Sigmoid colon (tissue), 7 donors: Measurements from ENCODE around the gene CDHR5. TPM values are rescaled to one million over a fixed set of nuclear protein-coding genes. Genes with fewer than 3 reads are reported as not detected.

Experiments used
- DNase-seq: peaks from one replicate; pipeline ENCODE4 v3.0.0-alpha.2; 2019
- H3K27ac ChIP-seq, 4 donors: fragments of 200-600 bp; sonication (generic); one replicate each; pipeline ENCODE4 v1.5.1; 2016 to 2019; ENCODE audit warnings: mild to moderate bottlenecking in 1 of 4
- H3K27me3 ChIP-seq, 3 donors: fragments of 200-600 bp; sonication (generic); one replicate each; pipeline ENCODE4 v1.5.1; 2019; ENCODE audit warnings: mild to moderate bottlenecking in 1 of 3
- H3K36me3 ChIP-seq, 4 donors: fragments of 200-600 bp; sonication (generic); one replicate each; pipeline ENCODE4 v1.5.1; 2016 to 2019
- H3K4me1 ChIP-seq, 4 donors: fragments of 200-600 bp; sonication (generic); one replicate each; pipeline ENCODE4 v1.5.1; 2017 to 2019
- H3K4me3 ChIP-seq, 4 donors: fragments of 200-600 bp; sonication (generic); one replicate each; pipeline ENCODE4 v1.5.1; 2017 to 2019; ENCODE audit warnings: mild to moderate bottlenecking in 2 of 4, moderate library complexity in 1 of 4
- H3K9me3 ChIP-seq, 4 donors: fragments of 200-600 bp in 3 of 4; sonication (generic) in 3 of 4; one replicate each; pipeline versions ENCODE4 v1.5.1 to v1.6.1; 2013 to 2019
- CTCF ChIP-seq, 4 experiments: fragments of 450-650 bp in 3 of 4; fragments of 200-600 bp in 1 of 4; IDR thresholded peaks; one replicate each; pipeline ENCODE4 v1.5.1; 2016 to 2019; ENCODE audit warnings: antibody characterized with exemption in 4 of 4, mild to moderate bottlenecking in 3 of 4, moderate library complexity in 2 of 4
- EP300 ChIP-seq, 4 donors: sonication (generic); formaldehyde crosslinking; IDR thresholded peaks; one replicate each; pipeline ENCODE4 v1.6.1; 2017; ENCODE audit warnings: antibody characterized with exemption in 4 of 4
- POLR2A ChIP-seq, 2 donors: fragments of 450-650 bp; IDR thresholded peaks; one replicate each; pipeline ENCODE4 v1.6.1; 2016; ENCODE audit warnings: antibody characterized with exemption in 2 of 2, mild to moderate bottlenecking in 2 of 2, moderate library complexity in 2 of 2
- POLR2AphosphoS5 ChIP-seq, 4 donors: sonication (generic); formaldehyde crosslinking; IDR thresholded peaks; one replicate each; pipeline ENCODE4 v1.6.1; 2017; ENCODE audit warnings: antibody characterized with exemption in 4 of 4
- WGBS, 2 donors: extraction: QIAGEN DNeasy Blood & Tissue Kit; methylation state at CpG; one replicate each; pipeline ENCODE4 v1.1.7; 2013; 5-methylcytosine and 5-hydroxymethylcytosine counted together
- intact Hi-C: fragments of 100-400 bp; cut with DNase I; formaldehyde crosslinking; loops from one replicate; pipeline ENCODE4 v1.15.1; 2023
- polyA plus RNA-seq, 3 donors: library from polyadenylated mRNA; stranded (reverse); fragments of 200-250 nt; gene quantifications; one replicate each; pipeline ENCODE4 v1.2.3, GENCODE V29; 2013
- total RNA-seq, 4 donors: library from RNA; depleted of rRNA; stranded (reverse); fragments of >200 nt; gene quantifications; one replicate each; pipeline ENCODE4 v1.1.0, GENCODE V29; 2016
- donor health status: healthy with polysubstance abuse.
- donor health status: Bipolar disorder and iron deficiency.
- donor health status: healthy.

CDHR5 gene
- total and polyA plus RNA-seq, 7 donors = 1.8 to 136 (median 18.0) TPM; not detected in 2

- Histone ChIP-seq H3K4me3 (no peak overlapping the region), H3K9me3 (no peaks in the 10 kb centered on the region), H3K4me1 (no peaks in the 10 kb centered on the region), H3K36me3 (peaks cover 0 to 93% (median 51%) of the 10 kb centered on the region in 4 donors), H3K27me3 (no peaks in the 10 kb centered on the region), H3K27ac (no peak overlapping the region)
- DNase-seq = no peak
- 89 to 91% methylated on average over 32 of the region's 32 CpGs for WGBS, 2 donors
- TF ChIP-seq POLR2A (IDR thresholded peaks at IDR 0.05) = no peak
- no peak for TF ChIP-seq POLR2AphosphoS5 (IDR thresholded peaks at IDR 0.05)
- no peak for TF ChIP-seq EP300 (IDR thresholded peaks at IDR 0.05)
- no peak for TF ChIP-seq CTCF (IDR thresholded peaks at IDR 0.05)
- intact Hi-C loops = no loop called here
These were observed 38.1 kb downstream of the CDHR5 start for GRCh38 chr11:586376-587316.

- H3K27me3 ChIP-seq = no peaks in the 10 kb centered on the region
- intact Hi-C loops = no loop called here
- 97% methylated on average over 10 of the region's 10 CpGs for WGBS, 2 donors
- peaks cover 0 to 15% (median 13%) of the 10 kb centered on the region in 4 donors for H3K4me1 ChIP-seq
- H3K27ac ChIP-seq = no peak overlapping the region
- no peak for DNase-seq
- TF ChIP-seq POLR2A (IDR thresholded peaks at IDR 0.05) (no peak), EP300 (IDR thresholded peaks at IDR 0.05) (no peak), CTCF (IDR thresholded peaks at IDR 0.05) (no peak), POLR2AphosphoS5 (IDR thresholded peaks at IDR 0.05) (no peak)
- H3K9me3 ChIP-seq = no peaks in the 10 kb centered on the region
- peaks cover 0 to 72% (median 36%) of the 10 kb centered on the region in 4 donors for H3K36me3 ChIP-seq
- no peak overlapping the region for H3K4me3 ChIP-seq
These were observed 40.5 kb downstream of the CDHR5 start for GRCh38 chr11:584287-584686.

GRCh38 chr11:581752-582151, 43.0 kb downstream of the CDHR5 start:
- peaks cover 0 to 39% (median 38%) of the 10 kb centered on the region in 4 donors for H3K4me1 ChIP-seq
- H3K9me3 ChIP-seq = no peaks in the 10 kb centered on the region
- DNase-seq = no peak
- WGBS, 2 donors = 86 to 90% methylated on average over 17 of the region's 17 CpGs
- peaks cover 0 to 47% (median 26%) of the 10 kb centered on the region in 4 donors for H3K36me3 ChIP-seq
- no peaks in the 10 kb centered on the region for H3K27me3 ChIP-seq
- TF ChIP-seq POLR2A (IDR thresholded peaks at IDR 0.05) = no peak
- TF ChIP-seq CTCF (IDR thresholded peaks at IDR 0.05) = no peak
- no peak for TF ChIP-seq EP300 (IDR thresholded peaks at IDR 0.05)
- TF ChIP-seq POLR2AphosphoS5 (IDR thresholded peaks at IDR 0.05) = no peak
- no peak overlapping the region for H3K27ac ChIP-seq
- no peak overlapping the region for H3K4me3 ChIP-seq
- intact Hi-C loops = no loop called here

- Histone ChIP-seq H3K4me1 (peaks cover 0 to 39% (median 38%) of the 10 kb centered on the region in 4 donors), H3K4me3 (no peak overlapping the region), H3K27me3 (no peaks in the 10 kb centered on the region), H3K9me3 (no peaks in the 10 kb centered on the region), H3K27ac (no peak overlapping the region), H3K36me3 (peaks cover 0 to 43% (median 21%) of the 10 kb centered on the region in 4 donors)
- TF ChIP-seq POLR2A (IDR thresholded peaks at IDR 0.05) = no peak
- no peak for TF ChIP-seq EP300 (IDR thresholded peaks at IDR 0.05)
- TF ChIP-seq POLR2AphosphoS5 (IDR thresholded peaks at IDR 0.05) = no peak
- no peak for TF ChIP-seq CTCF (IDR thresholded peaks at IDR 0.05)
- 86 to 91% methylated on average over 14 of the region's 14 CpGs for WGBS, 2 donors
- no peak for DNase-seq
- intact Hi-C loops = no loop called here
These were observed 43.4 kb downstream of the CDHR5 start for GRCh38 chr11:581342-581741.
